ENCODE measurements around the gene GGA1. TPM values are rescaled to one million over a fixed set of nuclear protein-coding genes. Genes with fewer than 3 reads are reported as not detected.

Gene GGA1
- total RNA-seq, 2 experiments from 2014 or later, result 57.0 to 60.9 TPM

DNA sequence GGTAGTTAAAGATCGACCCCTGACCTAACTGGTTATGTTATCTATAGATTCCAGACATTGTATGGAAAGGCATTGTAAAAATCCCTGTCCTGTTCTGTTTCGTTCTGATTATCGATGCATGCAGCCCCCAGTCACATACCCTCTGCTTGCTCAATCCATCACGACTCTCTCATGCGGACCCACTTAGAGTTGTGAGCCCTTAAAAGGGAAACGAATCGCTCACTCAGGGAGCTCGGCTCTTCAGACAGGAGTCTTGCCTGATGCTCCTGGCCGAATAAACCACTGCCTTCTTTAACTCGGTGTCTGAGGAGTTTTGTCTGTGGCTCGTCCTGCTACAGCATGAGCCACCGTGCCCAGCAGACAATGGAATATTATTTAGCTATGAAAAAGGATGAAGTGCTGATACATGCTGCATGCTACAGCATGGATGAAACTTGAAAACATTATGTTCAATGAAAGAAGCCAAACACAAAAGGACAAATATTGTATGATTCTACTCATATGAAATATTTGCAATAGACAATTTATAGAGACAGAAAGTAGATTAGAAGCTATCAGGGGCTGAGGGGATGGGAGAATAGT lies 16.7 kb upstream of the GGA1 start:
- Mint-ChIP-seq H3K4me1 (ENCODE audit: low read depth) (peaks cover 13% of the 10 kb centered on the region), H3K27me3 (no peaks in the 10 kb centered on the region), H3K36me3 (ENCODE audit: low read depth) (no peaks in the 10 kb centered on the region), H3K9me3 (no peaks in the 10 kb centered on the region), H3K27ac (peak overlapping the region; percentile 60), H3K4me3 (peak overlapping the region; percentile 73)
- no peak for DNase-seq
- TF ChIP-seq, protein P1, sequence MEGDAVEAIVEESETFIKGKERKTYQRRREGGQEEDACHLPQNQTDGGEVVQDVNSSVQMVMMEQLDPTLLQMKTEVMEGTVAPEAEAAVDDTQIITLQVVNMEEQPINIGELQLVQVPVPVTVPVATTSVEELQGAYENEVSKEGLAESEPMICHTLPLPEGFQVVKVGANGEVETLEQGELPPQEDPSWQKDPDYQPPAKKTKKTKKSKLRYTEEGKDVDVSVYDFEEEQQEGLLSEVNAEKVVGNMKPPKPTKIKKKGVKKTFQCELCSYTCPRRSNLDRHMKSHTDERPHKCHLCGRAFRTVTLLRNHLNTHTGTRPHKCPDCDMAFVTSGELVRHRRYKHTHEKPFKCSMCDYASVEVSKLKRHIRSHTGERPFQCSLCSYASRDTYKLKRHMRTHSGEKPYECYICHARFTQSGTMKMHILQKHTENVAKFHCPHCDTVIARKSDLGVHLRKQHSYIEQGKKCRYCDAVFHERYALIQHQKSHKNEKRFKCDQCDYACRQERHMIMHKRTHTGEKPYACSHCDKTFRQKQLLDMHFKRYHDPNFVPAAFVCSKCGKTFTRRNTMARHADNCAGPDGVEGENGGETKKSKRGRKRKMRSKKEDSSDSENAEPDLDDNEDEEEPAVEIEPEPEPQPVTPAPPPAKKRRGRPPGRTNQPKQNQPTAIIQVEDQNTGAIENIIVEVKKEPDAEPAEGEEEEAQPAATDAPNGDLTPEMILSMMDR (IDR thresholded peaks at IDR 0.05), result no peak
- peaks cover 17% of the 10 kb centered on the region for H3K4me1 ChIP-seq (ENCODE audit: insufficient read depth, low read length)
- POLR2A ChIA-PET, result interaction anchor here (0.9 to 2.3 kb wide), 13 partner anchors 10 to 288 kb away, joined by 3 to 59 read pairs (median 7); partner anchors contain the start of genes GGA1, LGALS2, NOL12 and PDXP
- H3K9me3 ChIP-seq (ENCODE audit: control insufficient read depth in 1 of 2, insufficient read depth in 1 of 2, low read length in 2 of 2), result no peaks in the 10 kb centered on the region
- H3K27ac ChIP-seq (ENCODE audit: low read depth in 1 of 2, low read length in 2 of 2), result peak overlapping the region in 1 of 2 donors; percentile 31
- H3K36me3 ChIP-seq (ENCODE audit: insufficient read depth, low read length), result no peaks in the 10 kb centered on the region
- ATAC-seq (ENCODE audit: poor library complexity), result no peak
- CTCF ChIA-PET, result interaction anchor here (0.6 to 2.4 kb wide), 19 partner anchors 8 to 119 kb away, joined by 3 to 70 read pairs (median 4); partner anchors contain the start of genes GGA1 and PDXP
- intact Hi-C loops (cut with DNase I, micrococcal nuclease), result loop anchor here (1.0 kb wide), 3 partner anchors 25 to 54 kb away; no protein-coding TSS in a partner anchor
- H3K4me3 ChIP-seq (ENCODE audit: low read length), result peak overlapping the region; percentile 24
- no peaks in the 10 kb centered on the region for H3K27me3 ChIP-seq (ENCODE audit: control insufficient read depth in 1 of 2, insufficient read depth in 2 of 2, low read length in 2 of 2)

DNA sequence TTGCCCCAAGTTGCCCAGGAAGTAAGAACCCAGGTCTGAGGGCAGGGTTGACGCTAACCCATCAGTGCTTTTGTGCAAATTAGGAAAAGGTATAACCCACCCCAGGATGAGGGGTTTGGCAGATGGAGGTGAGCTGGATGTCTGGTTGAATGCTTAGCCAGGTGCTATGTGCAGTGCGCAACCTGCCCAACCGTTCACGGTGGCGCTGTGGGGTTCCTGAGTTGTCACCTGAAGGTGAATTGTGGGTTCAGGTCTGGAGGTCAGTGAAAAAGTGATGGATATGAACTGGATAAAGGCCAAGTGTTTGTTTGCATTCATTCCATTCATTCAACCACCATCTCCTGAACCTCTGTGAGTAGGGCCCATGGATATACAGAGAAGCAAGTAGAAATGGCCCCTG lies 14.4 kb upstream of the GGA1 start:
- Mint-ChIP-seq H3K27me3 (no peaks in the 10 kb centered on the region), H3K27ac (no peak overlapping the region), H3K36me3 (ENCODE audit: low read depth) (no peaks in the 10 kb centered on the region), H3K9me3 (no peaks in the 10 kb centered on the region), H3K4me1 (ENCODE audit: low read depth) (peaks cover 13% of the 10 kb centered on the region), H3K4me3 (no peak overlapping the region)
- no peak for DNase-seq
- no peak overlapping the region for H3K4me3 ChIP-seq (ENCODE audit: low read length)
- TF ChIP-seq, protein P1 (IDR thresholded peaks at IDR 0.05), result no peak
- no peaks in the 10 kb centered on the region for H3K9me3 ChIP-seq (ENCODE audit: control insufficient read depth in 1 of 2, insufficient read depth in 1 of 2, low read length in 2 of 2)
- intact Hi-C loops (cut with DNase I, micrococcal nuclease), result no loop called here
- H3K36me3 ChIP-seq (ENCODE audit: insufficient read depth, low read length), result no peaks in the 10 kb centered on the region
- no peak for ATAC-seq (ENCODE audit: poor library complexity)
- no peaks in the 10 kb centered on the region for H3K27me3 ChIP-seq (ENCODE audit: control insufficient read depth in 1 of 2, insufficient read depth in 2 of 2, low read length in 2 of 2)
- ChIA-PET CTCF (no interaction called here), POLR2A (no interaction called here)
- peaks cover 17% of the 10 kb centered on the region for H3K4me1 ChIP-seq (ENCODE audit: insufficient read depth, low read length)
- no peak overlapping the region for H3K27ac ChIP-seq (ENCODE audit: low read depth in 1 of 2, low read length in 2 of 2)

DNA sequence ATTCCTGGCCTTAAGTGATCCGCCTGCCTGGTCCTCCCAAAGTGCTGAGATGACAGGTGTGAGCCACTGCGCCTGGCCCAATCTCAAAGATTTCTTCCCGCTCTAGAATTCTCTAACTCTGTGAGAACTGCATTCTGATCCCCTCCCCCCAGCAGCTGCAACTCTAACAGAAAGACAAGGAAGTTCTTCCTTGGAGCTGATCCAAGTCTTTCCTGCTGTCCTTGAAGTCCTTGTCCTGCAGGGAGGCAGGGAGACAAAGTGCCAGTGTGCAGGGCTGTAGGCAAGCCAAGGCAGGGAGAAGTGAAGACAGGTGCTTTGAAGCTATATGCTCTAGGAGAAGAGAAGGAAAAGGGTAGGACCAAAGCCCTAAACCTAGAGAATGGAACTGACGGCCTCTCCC lies 9.5 kb upstream of the GGA1 start:
- DNase-seq (no peak), ATAC-seq (ENCODE audit: poor library complexity) (no peak)
- H3K4me1 Mint-ChIP-seq (ENCODE audit: low read depth), result peaks cover 22% of the 10 kb centered on the region
- no peak overlapping the region for H3K27ac Mint-ChIP-seq
- H3K4me3 Mint-ChIP-seq, result no peak overlapping the region
- H3K9me3 Mint-ChIP-seq, result no peaks in the 10 kb centered on the region
- no peaks in the 10 kb centered on the region for H3K27me3 Mint-ChIP-seq
- intact Hi-C loops (cut with DNase I, micrococcal nuclease), result no loop called here
- TF ChIP-seq, protein P1 (IDR thresholded peaks at IDR 0.05), result no peak
- no peaks in the 10 kb centered on the region for H3K36me3 Mint-ChIP-seq (ENCODE audit: low read depth)
- Histone ChIP-seq H3K36me3 (ENCODE audit: insufficient read depth, low read length) (no peaks in the 10 kb centered on the region), H3K27me3 (ENCODE audit: control insufficient read depth in 1 of 2, insufficient read depth in 2 of 2, low read length in 2 of 2) (no peaks in the 10 kb centered on the region), H3K27ac (ENCODE audit: low read depth in 1 of 2, low read length in 2 of 2) (no peak overlapping the region), H3K9me3 (ENCODE audit: control insufficient read depth in 1 of 2, insufficient read depth in 1 of 2, low read length in 2 of 2) (no peaks in the 10 kb centered on the region), H3K4me3 (ENCODE audit: low read length) (no peak overlapping the region), H3K4me1 (ENCODE audit: insufficient read depth, low read length) (peaks cover 4% of the 10 kb centered on the region)
- CTCF ChIA-PET, result interaction anchor here (1.7 kb wide), 1 partner anchor 8 kb away, joined by 4 read pairs; no protein-coding TSS in a partner anchor
- POLR2A ChIA-PET, result interaction anchor here (1.3 kb wide), 1 partner anchor 9 kb away, joined by 3 read pairs; the partner anchor contains the start of gene GGA1
